Stimulated activated CD8-positive, alpha-beta memory T cell treated with anti-CD3 and anti-CD28 coated beads, Interleukin-15, amount 100 ng/mL, for 48 hours (primary cell): ENCODE measurements around the gene OCSTAMP.

Source experiments
- DNase-seq, 2 donors: peaks; one replicate each; pipeline ENCODE4 v3.0.0-alpha.2; 2020; ENCODE audit warnings: low read depth in 2 of 2

The OCSTAMP gene

DNA sequence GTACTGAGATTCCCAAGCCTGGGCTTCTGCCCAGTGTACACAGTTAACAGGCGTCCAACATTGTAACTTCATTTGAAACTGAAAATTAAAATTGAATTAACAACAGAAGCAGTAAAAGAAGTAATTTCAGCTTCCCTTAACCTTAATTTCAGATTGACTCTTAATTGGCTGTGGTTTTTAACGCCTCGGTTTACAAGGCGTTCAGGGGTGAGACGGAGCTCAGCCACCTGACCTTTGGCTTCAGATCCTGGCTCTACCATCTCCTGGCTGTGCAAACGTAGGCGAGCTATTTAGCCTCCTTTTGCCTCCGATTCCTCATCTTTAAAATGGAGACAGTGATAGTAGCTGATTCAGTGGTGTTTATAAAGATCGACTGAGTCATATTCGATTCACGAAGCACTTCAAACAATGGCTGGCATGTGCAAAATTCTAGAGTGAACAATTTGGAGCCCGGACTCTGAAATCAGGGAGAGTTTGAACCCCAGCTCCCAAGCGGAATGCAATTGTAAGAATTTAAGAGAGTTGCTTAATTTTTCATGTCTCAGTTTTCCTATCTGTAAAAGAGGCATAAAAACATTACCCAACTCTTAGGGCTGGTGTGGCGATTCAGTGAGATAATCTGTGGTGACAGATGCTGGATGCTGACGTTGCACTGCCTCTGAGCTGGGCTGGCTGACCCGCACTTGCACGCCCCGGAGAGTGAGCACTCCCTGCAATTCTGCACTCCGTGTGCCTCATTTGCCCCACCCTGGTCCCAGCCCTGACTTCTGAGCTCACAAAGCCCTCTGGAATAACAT is 23.5 kb upstream of the OCSTAMP start:
- no peak for DNase-seq

DNA sequence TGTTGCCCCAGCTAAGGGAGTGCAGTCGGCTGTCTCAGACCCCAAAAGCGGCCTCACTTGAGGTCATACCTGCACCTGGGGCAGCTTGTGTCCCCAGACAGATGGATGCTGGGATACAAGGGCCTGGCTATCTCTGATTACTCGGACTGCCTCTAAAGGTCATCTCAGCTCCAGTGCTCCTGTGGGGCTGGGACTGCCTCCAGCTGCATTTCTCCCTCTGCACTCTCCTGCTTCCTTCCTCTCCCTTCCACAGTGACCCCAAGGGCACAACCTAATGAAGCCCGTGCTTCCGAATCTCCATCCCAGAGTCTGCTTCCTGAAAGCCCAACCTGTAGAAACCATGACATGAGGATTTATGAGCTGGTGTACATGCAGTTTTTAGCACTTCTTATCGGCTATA is 22.8 kb upstream of the OCSTAMP start:
- DNase-seq: no peak

DNA sequence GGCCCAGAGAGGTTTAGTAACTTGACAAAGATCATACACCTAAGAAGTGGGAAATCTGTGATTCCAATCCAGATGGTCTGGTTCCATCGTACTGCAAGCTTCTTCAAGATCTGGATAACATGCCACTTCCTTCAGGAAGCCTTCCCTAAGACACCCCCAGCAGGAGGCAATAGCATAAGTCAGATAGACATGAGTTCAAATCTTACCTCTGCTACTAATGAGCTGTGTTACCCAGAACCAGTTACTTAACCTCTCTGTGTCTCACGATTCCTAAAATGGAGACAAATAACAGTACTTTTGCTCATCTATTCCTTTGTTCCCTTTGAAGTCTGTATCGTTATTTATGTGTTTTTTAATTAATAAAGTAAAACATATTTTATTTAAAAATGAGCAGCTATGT is 22.3 kb upstream of the OCSTAMP start:
- DNase-seq: no peak

DNA sequence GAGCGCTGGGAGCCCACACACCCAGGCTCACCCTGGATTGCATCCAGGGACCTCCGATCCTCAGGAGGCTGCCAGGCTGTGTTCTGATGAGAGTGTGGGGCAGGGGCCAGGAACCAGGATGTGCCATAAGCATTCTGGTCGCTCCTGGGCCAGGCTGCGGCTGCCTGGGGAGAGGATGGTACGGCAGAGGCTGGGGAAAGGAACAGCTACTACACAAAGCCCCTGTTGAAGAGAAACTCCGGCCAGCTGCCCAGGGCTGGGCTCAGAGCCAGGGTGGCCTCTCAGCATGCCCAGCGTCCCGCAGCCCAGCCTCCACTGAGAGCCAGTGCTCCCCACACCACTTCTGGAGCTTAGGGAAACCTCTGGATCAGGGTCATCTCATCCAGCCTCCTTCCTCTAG is 21.7 kb upstream of the OCSTAMP start:
- no peak for DNase-seq

DNA sequence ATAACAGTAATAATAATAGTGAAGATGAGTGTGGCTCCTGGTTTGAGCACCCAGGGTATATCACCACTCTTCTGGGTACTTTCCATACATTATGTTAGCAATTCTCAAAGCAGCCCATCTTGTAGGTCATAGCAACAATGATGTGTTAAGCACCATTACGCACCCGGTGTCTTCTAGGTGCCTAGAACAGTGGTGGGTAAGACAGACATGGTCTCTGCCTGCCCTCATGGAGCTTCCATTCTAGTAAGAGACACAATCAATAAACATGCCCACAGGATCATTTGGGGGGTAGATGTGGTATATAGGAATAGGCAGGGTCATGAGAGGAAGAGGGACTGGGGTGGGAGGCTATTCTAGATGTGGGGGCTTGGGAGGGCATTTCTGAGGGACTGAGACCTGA is 21.0 kb upstream of the OCSTAMP start:
- DNase-seq: no peak

DNA sequence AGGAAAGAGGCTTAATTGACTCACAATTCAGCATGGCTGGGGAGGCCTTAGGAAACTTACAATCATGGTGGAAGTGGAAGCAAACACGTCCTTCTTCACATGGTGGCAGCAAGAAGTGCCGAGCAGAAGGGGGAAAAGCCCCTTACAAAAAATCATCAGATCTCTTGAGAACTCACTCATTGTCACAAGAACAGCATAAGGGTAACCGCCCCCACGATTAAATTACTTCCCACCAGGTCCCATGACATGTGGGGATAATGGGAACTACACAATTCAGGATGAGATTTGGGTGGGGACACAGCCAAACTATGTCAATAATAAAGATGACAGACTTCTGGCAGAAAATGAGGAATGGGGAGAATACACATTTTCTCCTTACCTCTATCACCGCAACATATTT is 20.5 kb upstream of the OCSTAMP start:
- no peak for DNase-seq

DNA sequence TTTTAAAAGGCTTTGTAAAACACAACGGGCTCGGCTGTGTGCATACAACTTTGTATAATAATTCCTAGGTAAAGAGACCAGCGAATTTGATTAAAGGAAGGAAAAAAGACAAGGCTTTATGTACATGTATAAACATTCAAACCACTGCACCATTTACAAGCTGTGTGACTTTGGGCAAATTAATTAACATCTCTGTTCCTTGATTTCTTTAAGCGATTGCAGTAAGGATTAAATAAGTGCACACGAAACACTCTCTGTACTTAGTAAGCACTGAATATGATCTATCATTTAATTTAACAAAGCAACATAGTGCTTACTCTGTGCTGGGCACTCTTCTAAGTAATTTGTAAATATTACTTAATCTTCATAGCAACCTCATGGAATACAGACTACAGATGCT is 19.5 kb upstream of the OCSTAMP start:
- no peak for DNase-seq

DNA sequence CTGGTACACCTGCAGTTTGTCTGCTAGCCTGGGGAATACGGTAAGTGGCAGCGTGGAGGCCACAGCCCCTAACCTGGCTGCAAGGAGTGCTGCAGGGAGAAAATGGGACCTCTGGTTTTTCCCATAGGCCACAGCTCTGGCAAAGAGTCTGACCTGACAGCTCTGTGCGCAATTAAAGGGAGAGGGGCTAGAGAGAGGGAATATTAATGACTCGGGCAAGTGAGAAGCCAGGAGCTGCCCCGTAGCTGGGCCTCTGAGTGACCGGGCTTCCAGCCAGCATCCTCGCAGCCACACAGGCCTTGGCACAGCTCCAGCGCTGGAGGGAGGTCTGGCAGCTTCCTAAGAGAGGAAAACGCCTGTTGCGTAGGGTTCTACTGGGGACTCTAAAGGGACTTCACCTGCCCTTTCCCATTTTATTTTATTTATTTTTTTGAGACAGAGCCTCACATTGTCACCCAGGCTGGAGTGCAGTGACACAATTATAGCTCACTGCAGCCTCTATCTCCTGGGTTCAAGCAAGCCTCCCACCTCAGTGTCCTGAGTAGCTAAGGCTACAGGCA is 18.2 kb upstream of the OCSTAMP start:
- no peak for DNase-seq

DNA sequence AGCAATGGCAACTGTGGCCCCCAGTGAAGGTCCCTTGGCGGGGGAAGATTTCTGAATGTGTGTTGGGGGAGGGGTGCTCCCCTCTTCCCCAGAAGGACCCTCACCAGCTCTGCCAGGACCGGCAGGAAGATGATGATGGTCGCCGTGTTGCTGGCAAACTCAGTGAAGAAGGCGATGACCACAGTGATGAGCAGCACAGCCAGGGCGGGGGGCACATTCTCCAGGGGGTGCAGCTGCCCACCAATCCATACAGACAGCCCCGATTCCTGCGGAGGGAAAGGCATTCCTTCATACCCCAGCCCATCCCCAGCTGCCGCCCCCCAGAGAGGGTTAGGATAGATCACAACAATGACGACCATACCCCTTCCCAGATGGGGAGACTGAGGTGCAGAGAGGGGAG is 15.7 kb upstream of the OCSTAMP start:
- no peak for DNase-seq

DNA sequence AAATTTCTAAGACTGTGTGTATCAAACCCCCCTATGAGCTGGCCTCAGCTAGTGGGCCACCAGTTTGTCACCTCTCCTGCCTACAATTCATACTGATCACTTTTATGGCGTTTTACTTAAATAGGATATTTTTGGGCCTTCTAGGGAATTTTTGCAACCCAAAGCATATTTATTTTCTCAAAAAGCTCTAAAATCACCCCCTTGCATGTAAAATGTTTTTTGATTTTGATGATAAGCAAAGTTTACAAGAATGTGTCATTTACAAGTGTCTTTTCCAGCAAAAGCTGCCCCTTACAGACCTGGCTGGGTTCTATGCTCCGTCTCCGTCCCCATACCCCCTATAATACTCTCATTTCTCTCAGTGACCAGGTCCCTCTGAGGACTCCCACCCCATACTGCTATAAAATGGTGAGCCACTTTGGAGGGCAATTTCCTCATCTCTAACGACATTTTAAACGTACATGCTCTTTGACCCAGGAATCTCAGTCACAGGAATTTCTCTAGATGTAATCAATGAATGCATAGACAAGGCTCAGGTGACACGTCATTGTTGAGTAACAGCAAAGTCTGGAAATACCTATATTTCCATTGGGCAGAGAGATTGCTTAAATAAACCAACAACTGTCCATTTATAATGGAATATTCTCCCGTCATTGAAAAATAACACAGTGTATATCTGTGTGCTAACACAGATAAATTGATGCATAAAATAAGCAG is 13.9 kb upstream of the OCSTAMP start:
- no peak for DNase-seq

DNA sequence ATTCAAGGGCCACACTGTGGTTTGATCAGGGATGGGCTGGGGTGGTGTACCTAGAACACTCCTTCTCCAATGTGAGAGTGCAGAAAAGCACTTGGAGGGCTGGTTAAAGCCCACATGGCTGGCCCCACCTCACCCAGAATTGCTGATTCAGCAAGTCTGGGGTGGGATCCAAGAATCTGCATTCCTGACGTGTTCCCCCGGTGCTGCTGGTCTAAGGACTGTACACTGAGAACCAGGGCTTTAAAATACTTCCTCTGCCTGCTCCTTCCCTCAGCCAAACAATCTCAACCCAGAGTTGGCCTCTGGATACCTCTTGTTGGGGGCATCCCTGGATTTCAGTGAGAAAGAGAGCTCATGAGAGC is 13.4 kb upstream of the OCSTAMP start:
- no peak for DNase-seq

DNA sequence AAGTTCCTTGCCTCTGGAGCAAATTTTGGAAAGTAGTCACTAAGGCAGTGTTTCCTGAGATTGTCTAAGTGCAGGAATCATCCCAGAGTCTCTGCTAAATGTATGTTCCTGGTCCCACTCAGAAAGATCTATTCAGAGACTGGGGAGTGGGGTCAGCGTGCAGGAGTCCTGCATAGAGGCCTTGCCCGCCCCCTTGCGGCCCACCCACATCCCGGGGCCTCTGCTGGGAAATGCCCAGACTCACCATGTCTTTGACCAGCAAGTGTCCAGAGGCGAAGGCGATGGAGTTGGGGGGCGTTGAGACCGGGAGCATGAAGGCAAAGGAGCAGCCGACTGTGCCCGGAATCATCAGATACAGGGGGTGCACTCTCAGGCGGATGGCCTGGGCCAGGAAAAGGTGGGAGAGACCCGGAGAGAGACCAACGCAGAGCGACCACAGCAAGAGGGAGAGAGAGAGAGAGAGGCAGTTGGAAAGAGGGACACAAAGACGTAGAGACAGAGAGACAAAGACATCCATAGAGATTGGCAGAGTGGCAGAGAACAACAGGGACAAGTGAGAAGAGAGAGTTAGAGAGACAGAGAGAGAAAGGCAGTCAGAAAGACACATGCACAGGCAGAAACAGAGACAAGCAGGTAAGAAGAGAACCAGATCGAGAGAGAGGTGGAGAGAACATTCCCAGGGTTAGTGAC is 12.9 kb upstream of the OCSTAMP start:
- DNase-seq: no peak

DNA sequence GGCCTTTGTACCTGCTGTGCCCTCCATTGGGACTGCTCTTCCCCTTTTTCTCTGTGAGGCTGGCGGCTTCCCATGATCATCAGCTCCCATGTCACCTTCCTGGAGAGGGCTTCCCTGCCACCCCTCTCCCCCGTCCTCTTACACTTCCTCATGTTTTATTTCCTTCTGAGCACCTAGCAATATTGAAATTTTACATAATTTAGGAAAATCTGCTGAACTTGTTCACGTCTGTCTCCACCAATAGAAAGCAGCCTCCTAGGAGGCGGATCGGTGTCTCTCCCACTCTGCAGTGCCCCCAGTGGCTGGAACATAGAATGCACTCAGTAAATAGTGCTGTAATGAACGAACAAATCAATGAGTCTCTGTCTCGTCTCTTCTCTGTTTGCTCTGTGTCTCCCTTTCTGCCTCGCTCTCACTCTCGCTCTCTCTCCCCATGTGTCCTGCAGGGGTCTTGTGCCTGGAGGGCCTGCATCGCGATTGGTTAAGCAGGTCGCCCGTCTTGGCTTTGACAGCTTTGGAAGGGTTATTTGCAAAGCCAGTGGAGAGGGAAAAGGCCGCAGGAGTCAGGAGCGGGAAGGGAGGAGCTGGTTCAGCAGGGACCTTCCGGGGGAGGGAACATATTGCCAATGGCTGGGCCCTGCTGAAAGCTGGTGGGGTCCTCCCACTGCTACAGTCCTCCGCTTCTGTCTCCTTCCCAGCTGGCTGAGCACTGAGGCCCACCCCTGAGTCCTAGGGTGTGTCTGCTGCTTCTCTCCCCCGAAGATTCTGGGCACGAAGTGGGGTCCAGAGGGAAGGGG is 12.1 kb upstream of the OCSTAMP start:
- peak in 1 of 2 donors; percentile 28 for DNase-seq

DNA sequence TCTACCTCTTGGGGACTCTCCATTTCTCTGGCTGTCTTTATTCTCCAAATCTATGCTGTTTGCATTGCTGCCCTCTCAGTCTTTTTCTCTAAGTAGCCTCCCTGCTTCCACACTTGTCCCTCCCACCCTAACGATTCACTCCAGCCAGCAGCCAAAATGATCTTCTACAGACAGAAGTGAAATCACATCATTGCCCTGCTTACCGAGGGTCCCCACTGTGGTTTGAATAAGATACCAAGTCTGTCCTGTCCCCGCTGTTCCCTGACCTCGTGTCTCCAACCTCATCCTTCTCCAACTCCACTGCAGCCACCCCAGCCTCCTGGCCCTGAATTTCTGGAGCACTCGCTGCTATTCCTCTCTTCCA is 11.5 kb upstream of the OCSTAMP start:
- no peak for DNase-seq

DNA sequence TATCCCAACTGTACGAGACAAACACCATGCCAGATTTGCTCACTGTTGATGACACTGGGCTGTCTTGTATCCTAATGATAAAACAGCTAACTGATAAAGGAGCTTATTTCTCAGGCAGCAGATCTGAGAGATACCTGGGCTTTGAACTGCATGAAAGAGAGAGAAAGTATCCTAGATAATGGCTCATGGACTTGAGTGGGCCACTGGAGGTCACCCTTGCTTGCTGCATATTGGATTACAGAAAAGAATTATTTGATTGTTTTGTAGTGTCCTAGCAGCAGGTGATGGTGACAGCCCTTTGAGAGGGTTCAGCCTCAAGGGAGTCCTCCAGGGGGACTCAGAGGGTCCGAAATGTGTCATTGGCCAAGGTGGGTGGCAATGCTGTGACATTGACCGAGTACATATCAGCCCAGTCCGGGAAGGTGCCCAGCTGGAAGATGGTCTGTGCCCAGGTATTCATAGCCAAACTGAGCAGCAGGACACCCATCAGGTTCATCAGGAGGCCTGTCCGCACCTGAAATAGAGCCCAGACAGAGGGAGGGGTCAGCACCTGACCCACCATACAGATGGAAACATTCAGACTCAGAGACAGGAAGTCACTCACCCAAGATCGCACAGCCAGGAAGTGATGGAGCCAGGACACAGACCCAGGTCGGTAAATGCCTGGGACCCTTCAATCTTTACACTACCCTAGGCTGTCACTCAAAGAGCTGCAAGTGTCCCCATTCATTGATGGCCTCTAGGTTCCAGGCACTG is 9.4 kb upstream of the OCSTAMP start:
- no peak for DNase-seq

DNA sequence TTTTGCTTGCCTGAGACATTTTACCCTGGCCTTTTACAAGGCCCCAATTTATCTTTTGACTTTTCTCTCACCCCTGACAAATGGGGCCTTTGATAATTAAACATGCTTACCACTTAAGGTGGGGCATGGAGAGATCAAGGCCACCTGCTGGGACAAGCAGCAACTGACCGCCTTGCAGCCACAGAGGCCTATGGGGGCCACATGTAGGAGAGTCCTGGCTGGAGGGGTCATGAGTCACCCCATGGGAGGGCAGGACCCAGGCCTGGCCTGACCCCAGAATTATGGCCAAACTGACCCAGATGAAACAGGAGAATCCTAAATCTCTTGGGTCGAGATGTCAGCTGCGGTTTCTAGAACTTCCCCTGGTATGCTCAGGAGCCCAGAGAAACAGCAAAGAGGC is 8.5 kb upstream of the OCSTAMP start:
- no peak for DNase-seq

DNA sequence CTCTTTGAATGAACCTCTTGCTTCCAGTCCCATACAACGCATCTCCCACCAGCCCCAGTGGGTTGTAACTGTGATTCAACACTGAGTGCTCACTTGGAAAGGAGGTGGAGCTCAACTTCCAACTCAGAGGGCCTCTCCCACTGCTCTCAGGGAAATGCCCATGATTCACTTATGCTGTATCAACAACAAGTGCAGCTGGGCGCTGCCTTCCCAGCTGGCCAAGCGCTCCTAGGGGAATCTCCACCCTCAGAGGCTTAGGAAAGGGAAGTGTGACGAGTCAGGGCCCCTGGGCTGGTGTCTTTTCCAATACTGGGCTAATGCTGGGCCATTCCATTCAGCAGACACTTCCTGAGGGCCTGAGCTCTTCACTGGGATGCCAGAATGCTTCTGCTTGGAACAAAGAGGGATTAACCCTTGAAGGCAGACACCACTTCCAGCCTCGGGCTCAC is 8.1 kb upstream of the OCSTAMP start:
- peak in 1 of 2 donors; percentile 52 for DNase-seq

DNA sequence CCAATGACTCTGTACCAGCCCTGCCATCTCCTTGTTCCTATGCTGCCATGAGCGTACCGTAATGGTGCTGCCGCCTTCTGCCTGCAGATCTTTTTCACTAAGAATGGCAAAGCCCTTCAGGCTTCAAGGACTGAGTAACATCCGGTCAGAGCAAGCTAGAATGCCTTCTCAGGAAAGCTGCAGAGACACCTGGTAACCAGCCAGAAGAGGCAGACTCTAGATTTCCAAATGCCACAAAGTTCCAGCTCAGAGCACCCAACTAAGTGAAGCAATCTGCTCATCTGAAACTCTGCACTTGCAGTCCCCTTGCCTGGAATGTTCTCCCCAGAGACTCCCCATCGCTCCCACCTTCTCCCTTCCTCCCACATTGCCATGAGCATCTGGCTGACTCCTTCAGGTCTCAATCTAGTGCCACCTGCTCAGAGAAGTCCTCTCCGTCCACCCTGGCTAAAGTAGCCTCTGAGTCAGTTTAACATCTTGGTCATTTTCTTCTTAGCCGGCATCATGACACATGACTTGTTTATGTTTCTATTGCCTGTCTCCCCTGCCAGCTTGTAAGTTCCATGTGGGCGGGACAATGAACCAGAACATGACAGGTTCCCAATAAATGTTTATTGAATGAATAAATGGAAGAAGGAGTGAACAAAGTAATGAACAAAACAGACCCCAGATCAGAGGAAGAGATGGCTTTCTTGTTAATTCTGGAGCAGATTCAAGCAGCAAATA is 6.9 kb upstream of the OCSTAMP start:
- DNase-seq: no peak

DNA sequence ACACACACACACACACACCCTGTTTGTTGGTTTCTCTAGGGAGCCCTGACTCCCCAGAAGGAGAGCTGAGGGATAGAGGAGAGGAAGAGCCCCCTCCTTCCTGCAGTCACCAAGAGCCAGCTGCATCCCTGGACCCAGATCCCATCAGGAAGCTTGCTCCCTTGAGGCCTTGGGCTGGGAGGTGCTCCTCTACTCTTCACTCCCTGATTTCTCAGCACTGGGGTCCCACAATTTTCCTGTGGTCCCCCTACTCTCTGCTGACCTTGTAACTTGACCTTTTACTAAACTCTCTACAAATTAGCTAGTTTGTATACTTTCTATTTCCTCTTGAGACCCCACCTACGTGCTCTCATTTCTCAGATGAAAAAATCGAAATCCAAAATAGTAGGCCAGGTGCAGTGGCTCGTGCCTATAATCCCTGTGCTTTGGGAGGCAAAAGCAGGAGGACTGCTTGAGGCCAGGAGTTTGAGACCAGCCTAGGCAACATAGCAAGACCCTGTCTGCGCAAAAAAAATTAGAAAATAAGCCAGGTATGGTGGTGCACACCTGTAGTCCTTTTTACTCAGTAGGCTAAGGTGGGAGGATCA is 5.0 kb upstream of the OCSTAMP start:
- no peak for DNase-seq

DNA sequence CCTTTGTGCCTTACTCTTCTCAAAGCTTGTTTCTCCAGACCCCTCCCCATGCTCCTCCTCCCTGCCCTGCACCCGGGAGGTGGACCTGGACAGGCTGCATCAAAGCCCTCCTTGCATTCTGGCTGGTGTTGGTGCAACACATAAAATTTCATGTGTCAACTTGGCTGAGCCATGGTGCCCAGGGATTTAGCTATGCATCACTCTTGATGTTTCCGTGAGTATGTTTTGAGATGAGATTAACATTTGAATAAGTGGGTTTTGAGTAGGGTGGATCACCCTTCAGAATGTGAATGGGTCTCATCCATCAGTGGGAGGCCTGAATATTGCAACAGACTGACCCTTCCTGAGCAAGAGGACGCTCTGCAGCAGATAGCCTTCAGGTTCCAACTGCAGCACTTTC is 4.4 kb upstream of the OCSTAMP start:
- no peak for DNase-seq
